SH-SY5Y (cell line): Measurements from ENCODE around the gene CIITA.

Experiments
- GATA2 ChIP-seq: IDR thresholded peaks from 2 replicates; pipeline ENCODE4 v1.6.1; 2011; ENCODE audit warnings: mild to moderate bottlenecking, low read depth, low read length
- GATA3 ChIP-seq: IDR thresholded peaks from 2 replicates; pipeline ENCODE4 v1.6.1; 2011; ENCODE audit warnings: low read depth, mild to moderate bottlenecking, low read length, moderate library complexity

DNA sequence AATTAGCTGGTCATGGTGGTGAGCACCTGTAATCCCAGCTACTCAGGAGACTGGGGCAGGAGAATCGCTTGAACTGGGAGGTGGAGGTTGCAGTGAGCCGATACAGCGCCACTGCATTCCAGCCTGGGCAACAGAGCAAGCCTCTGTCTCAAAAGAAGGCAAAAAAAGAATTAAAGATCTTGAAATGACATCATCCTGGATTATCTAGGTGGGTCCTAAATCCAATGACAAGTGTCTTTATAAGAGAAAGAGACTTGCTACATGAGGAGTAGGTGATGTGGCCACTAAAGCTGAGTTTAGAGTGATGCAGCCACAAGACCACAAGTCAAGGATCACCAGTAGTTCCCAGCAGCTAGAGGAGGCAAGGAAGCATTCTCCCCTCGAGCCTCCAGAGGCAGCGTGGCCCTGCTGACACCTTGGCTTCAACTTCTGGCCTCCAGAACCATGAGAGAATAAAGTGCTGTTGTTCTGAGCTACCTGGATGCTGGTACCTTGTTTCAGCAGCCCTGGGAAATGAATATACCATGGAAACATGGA, 15.8 kb downstream of the CIITA start:
- TF ChIP-seq GATA2 (no peak), GATA3 (no peak)
